GM21717 (cell line): ENCODE results near the gene GSK3B.
"Not testable (repeated sequence)": the region's sequence is repeated elsewhere in the genome, so short reads cannot be mapped to it uniquely, and the experiment has no call there.

Source experiments
- ATAC-seq: cut with Tn5 transposase; IDR thresholded peaks from one replicate; pipeline ENCODE4 v1.9.1; 2021; ENCODE audit warnings: mild to moderate bottlenecking, moderate library complexity; ENCODE audit not compliant: unreplicated experiment

GSK3B gene

GRCh38 chr3:120018299-120018698 is 75.9 kb downstream of the GSK3B start:
- no peak for ATAC-seq

DNA sequence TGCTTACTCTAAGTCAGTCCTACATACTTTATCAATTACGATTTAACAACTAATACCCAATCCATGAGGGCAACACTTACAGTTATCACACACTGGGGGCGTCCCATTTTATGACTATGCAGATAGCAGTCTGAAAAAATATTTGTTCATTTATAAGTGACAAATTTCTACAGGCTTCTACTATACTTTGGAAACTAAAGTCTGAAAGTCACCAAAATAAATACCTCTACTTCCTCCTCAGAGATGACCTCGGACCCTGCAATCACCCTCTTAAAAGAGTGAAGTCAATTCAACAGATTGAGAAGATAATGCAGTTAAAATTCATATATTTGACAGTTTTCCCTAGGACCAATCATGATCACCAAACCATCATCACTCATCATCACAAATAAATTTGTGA is 76.6 kb downstream of the GSK3B start:
- no peak for ATAC-seq

- no peak for ATAC-seq
Measured at GRCh38 chr3:120013481-120013880, 80.8 kb downstream of the GSK3B start.

DNA sequence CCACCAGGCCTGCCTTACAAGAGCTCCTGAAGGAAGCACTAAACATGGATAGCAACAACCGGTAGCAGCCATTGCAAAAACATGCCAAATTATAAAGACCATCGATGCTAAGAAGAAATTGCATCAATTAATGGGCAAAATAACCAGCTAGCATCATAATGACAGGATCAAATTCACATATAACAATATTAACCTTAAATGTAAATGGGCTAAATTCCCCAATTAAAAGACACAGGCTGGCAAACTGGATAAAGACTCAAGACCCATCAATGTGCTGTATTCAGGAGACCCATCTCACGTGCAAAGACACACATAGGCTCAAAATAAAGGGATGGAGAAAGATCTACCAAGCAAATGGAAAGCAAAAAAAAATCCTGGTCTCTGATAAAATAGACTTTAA is 88.5 kb downstream of the GSK3B start:
- ATAC-seq = not testable (repeated sequence)

DNA sequence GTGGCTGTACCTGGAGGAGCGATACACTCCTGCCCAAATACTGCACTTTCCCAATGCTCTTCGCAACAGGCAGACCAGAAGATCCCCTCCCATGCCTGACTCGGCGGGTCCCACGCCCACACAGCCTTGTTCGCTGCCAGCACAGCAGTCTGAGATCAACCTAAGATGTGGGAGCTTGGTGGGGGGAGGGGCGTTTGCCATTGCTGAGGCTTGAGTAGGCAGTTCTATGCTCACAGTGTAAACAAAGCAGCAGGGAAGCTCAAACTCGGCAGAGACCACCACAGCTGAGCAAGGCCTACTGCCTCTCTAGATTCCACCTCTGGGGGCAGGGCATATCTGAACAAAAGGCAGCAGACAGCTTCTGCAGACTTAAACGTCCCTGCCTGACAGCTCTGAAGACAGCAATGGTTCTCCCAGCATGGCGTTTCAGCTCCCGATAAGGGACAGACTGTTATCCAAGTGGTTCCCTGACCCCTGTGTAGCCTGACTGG is 90.2 kb downstream of the GSK3B start:
- ATAC-seq = not testable (repeated sequence)

DNA sequence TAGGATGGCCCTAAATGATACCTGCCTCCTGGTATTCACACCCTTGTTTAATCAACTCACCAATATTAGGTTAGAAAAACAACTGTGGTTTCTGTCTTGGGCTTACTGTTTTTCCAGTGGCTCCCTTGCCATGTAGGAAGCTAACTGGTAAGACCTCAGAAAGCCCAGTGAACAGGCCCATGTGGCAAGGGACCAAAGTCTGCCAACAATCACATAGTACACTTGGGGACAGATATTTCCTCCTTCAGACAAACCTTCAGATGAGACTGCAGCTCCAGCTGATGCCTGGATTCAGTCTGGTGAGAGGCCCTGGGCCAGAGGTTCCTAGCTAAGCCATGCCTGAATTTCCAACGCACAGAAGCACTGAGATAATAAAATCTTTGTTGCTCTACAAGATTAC is 96.1 kb downstream of the GSK3B start:
- no peak for ATAC-seq

DNA sequence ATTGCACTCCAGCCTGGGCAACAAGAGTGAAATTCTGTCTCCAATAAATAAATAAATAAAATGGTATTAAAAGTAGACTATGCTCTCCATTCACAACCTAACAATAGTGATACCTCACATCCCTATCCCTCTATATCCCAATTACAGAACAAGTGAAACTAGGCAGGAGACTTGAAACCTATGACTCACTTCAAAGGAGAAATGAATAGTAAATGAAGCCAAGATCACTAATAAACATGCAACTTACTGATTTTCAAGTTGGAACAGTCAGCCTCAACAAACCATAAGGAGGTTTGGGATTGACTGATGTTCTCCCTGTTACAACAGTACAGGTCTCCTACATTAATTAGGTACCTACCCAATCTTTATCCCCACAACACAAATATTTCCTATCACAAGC is 103.4 kb downstream of the GSK3B start:
- ATAC-seq = no peak

DNA sequence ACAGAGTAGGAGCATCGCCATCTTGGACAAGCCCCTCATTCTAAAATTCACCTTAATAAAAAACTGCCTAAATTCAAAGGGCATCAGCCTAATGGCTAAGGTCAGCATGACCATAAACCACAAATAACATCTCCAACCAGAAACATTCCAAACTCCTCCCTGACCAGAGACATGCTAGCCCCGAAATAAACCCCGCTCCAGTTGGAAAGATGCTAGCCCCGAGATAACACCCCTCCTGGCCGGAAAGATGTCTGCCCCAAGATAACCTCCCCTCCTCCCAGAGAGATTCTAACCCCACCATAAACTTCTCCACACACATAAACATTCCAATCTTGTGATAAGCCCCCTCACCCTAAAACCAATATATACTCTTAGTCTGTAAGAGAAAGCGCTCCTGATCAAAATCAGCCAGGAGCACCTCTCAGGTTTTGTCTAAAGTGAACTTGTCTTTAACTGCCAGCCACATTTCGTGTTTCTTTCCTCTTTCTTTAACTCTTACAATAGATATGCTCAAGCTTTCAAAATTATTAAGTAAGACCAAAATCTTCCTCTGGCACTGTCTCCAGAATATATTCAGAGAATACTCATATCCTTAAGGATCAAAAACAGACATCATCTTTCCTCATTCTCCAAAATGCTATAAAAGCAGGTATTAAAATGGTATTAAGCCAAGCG is 104.1 kb downstream of the GSK3B start:
- no peak for ATAC-seq

- ATAC-seq = not testable (repeated sequence)
Measured at GRCh38 chr3:119986812-119987211, 107.4 kb downstream of the GSK3B start.

DNA sequence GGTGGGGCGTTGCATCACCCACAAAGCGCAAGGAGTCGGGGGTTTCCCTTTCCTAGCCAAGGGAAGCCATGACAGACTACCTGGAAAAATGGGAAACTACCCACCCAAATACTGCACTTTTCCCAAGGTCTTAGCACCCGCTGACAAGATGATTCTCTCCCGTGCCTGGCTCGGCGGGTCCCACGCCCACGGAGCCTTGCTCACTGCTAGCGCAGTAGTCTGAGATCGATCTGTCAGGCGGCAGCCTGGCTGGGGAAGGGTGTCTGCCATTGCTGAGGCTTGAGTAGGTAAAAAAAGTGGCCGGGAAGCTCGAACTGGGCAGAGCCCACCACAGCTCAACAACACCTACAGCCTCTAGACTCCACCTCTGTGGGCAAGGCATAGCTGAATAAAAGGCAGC is 112.9 kb downstream of the GSK3B start:
- no peak for ATAC-seq

DNA sequence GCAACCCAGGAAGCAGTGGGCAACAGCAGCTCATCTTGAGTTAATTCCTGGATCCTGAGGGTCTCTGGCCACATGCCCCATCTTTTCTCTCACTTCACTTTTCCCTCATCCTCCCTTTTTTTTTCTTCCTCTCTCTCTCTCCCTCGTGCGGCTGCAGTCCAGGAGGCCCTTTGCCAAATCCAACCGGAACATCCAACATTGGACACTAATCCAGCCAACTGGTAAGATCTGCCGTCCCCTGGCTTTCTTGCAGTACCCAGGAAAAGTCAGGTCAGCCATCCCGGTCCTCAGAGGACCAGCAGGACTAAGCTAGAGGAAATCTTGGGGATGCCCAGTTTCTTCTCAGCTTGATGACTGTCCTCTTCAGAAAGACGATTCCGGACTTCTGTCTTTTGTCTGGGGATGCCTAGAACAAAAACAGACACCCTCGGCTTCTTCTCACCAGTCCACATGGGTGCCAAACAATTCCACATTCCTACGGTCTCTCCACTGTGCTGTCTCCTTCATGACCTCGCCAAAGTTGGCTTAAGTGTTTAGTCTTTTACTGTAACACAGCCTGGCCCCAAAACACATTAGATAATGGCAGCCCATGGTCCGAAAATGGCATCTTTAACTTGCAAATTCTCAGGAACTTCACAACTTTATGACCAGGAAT is 115.6 kb downstream of the GSK3B start:
- no peak for ATAC-seq

- no peak for ATAC-seq
Measured at GRCh38 chr3:119977353-119977752, 116.9 kb downstream of the GSK3B start.

DNA sequence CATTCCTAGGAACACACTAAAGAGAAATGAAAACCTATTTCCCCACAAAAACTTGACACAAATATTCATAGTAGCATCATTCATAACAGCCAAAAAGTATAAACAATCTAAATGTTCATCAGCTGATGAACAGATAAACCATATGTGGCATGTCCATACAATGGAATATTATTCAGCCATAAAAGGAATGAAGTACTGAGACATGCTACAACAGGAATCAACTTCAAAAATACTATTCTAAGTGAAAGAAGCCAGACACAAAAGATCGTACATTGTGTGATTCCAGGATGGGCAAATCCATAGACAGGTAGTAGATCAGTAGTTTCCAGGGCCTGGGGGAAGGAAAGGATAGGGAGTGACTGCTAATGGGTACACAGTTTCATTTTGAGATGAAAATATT is 118.0 kb downstream of the GSK3B start:
- ATAC-seq = no peak

GRCh38 chr3:119974656-119975055 is 119.6 kb downstream of the GSK3B start:
- ATAC-seq = no peak

GRCh38 chr3:119973018-119973646 is 121.1 kb downstream of the GSK3B start:
- no peak for ATAC-seq

- no peak for ATAC-seq
Measured at GRCh38 chr3:119969759-119970158, 124.5 kb downstream of the GSK3B start.

DNA sequence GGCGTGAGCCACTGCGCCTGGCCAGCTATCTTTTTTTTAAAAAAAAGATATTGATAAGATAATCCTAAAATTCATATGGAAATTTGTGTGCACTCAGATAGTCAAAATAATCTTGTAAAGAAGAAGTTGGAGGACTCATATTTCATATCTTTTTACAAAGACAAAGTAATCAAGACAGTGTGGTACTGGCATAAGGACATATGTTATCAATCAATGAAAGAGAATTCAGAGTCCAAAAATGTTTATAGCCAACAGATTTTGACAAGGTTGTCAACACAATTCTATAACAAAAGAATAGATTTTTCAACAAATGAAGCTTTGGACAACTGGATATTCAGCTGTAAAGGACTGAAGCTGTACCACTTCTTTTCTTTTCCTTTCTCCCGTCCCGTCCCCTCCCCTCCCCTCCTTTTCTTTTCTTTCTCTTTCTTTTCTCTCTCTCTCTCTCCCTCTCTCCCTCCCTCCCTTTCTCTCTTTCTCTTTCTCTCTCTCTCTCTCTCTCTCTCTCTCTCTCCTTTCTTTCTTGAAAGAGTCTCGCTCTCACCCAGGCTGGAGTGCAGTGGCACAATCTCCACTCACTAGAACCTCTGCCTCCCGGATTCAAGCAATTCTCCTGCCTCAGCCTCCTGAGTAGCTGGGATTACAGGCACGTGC is 126.8 kb downstream of the GSK3B start:
- no peak for ATAC-seq

- ATAC-seq = no peak
Measured at GRCh38 chr3:119965692-119966091, 128.6 kb downstream of the GSK3B start.

DNA sequence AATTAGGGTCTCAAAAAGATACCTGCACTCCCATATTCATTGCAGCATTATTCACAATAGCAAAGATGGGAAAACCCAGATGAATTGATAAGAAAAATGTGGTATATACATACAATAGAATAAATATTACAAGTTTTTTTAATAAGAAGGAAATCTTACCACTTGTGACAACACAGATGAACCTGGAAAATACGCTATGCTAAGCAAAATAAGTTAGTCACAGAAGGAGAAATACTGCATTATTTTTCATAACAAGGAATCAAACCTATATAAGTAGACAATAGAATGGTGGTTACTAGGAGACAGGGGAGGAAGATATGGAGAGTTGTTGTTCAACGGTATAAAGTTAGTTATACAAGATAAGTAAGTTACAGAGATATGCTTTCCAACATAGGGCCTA is 130.0 kb downstream of the GSK3B start:
- no peak for ATAC-seq

- ATAC-seq = no peak
Measured at GRCh38 chr3:119955972-119956371, 138.3 kb downstream of the GSK3B start.

GRCh38 chr3:119950666-119951325 is 143.5 kb downstream of the GSK3B start:
- no peak for ATAC-seq
